Liver (tissue), 9 donors: ENCODE measurements around the gene ING5. TPM values are rescaled to one million over a fixed set of nuclear protein-coding genes. Genes with fewer than 3 reads are reported as not detected.

Experiments used
- DNase-seq: peaks from one replicate; pipeline ENCODE4 v3.0.0-alpha.2; 2017; ENCODE audit warnings: low spot score
- H3K27ac ChIP-seq, 2 donors: one replicate each; pipeline ENCODE4 v1.7.0; 2013; ENCODE audit warnings: inconsistent platforms in 2 of 2, low read length in 2 of 2, control low read depth in 1 of 2, low read depth in 1 of 2, mild to moderate bottlenecking in 1 of 2
- H3K27me3 ChIP-seq, 4 donors: one replicate each; pipeline versions ENCODE4 v1.6.1 to v1.7.0; 2013; ENCODE audit warnings: low read length in 3 of 4, inconsistent platforms in 1 of 4, mild to moderate bottlenecking in 1 of 4, moderate library complexity in 1 of 4; ENCODE audit not compliant: control insufficient read depth in 4 of 4, insufficient read depth in 4 of 4
- H3K36me3 ChIP-seq, 4 donors: one replicate each; pipeline versions ENCODE4 v1.6.1 to v1.7.0; 2013; ENCODE audit warnings: low read length in 3 of 4, mild to moderate bottlenecking in 3 of 4, low read depth in 1 of 4, moderate library complexity in 1 of 4; ENCODE audit not compliant: control insufficient read depth in 4 of 4, insufficient read depth in 3 of 4
- H3K4me1 ChIP-seq, 4 donors: one replicate each; pipeline versions ENCODE4 v1.6.1 to v1.7.0; 2013; ENCODE audit warnings: low read length in 3 of 4, mild to moderate bottlenecking in 3 of 4, moderate library complexity in 1 of 4; ENCODE audit not compliant: control insufficient read depth in 4 of 4, insufficient read depth in 4 of 4
- H3K4me3 ChIP-seq, 3 donors: one replicate each; pipeline versions ENCODE4 v1.6.1 to v1.7.0; 2013; ENCODE audit warnings: low read length in 3 of 3, control low read depth in 1 of 3, low read depth in 1 of 3, mild to moderate bottlenecking in 1 of 3
- H3K9ac ChIP-seq, 2 donors: one replicate each; pipeline ENCODE4 v1.7.0; 2013; ENCODE audit warnings: low read length in 2 of 2, mild to moderate bottlenecking in 2 of 2, moderate library complexity in 2 of 2, control low read depth in 1 of 2, low read depth in 1 of 2
- H3K9me3 ChIP-seq, 4 donors: one replicate each; pipeline versions ENCODE4 v1.6.1 to v1.7.0; 2013; ENCODE audit warnings: low read length in 3 of 4; ENCODE audit not compliant: control insufficient read depth in 4 of 4
- ATF3 ChIP-seq: IDR thresholded peaks from 2 replicates; pipeline ENCODE4 v1.6.1; 2016; ENCODE audit warnings: antibody characterized with exemption
- CTCF ChIP-seq: fragments of 150-350 bp; IDR thresholded peaks from 2 replicates; pipeline ENCODE4 v1.5.1; 2017; ENCODE audit warnings: improper control_type of control experiment, low read depth, low read length; ENCODE audit not compliant: missing input control
- EGR1 ChIP-seq, 2 donors: IDR thresholded peaks; 2 replicates each; pipeline ENCODE4 v1.6.1; 2016 to 2018; ENCODE audit warnings: antibody characterized with exemption in 2 of 2, low read depth in 2 of 2
- HNF4A ChIP-seq, 2 donors: conservative IDR thresholded peaks; 2 replicates each; pipeline ENCODE4 v1.6.1; 2016; ENCODE audit warnings: antibody characterized with exemption in 2 of 2, mild to moderate bottlenecking in 2 of 2
- MAX ChIP-seq: IDR thresholded peaks from 2 replicates; pipeline ENCODE4 v1.6.1; 2016; ENCODE audit warnings: antibody characterized with exemption
- NR2F2 ChIP-seq: IDR thresholded peaks from 2 replicates; pipeline ENCODE4 v1.6.1; 2016; ENCODE audit warnings: antibody characterized with exemption
- RAD21 ChIP-seq, 2 donors: IDR thresholded peaks; 2 replicates each; pipeline ENCODE4 v1.6.1; 2016; ENCODE audit warnings: antibody characterized with exemption in 2 of 2, mild to moderate bottlenecking in 2 of 2
- RXRA ChIP-seq, 2 donors: IDR thresholded peaks; 2 replicates each; pipeline ENCODE4 v1.6.1; 2017 to 2018; ENCODE audit warnings: antibody characterized with exemption in 2 of 2, mild to moderate bottlenecking in 1 of 2
- SP1 ChIP-seq: IDR thresholded peaks from 2 replicates; pipeline ENCODE4 v1.6.1; 2018; ENCODE audit warnings: antibody characterized with exemption, mild to moderate bottlenecking
- ZBTB33 ChIP-seq: IDR thresholded peaks from 2 replicates; pipeline ENCODE4 v1.6.1; 2016; ENCODE audit warnings: antibody characterized with exemption
- WGBS: extraction: QIAGEN DNeasy Blood & Tissue Kit; methylation state at CpG from one replicate; pipeline ENCODE4 v1.1.7; 2013; 5-methylcytosine and 5-hydroxymethylcytosine counted together
- polyA plus RNA-seq, 2 donors: library from polyadenylated mRNA; stranded (reverse) in 1 of 2; unstranded in 1 of 2; fragments of 200-250 nt in 1 of 2; fragments of >200 nt in 1 of 2; fragmentation: Nextera tagmentation in 1 of 2; extraction: Ambion mirVana in 1 of 2; gene quantifications; one replicate each; pipeline versions ENCODE4 v1.2.1 to v1.2.3, GENCODE V29; 2013 to 2015
- total RNA-seq, 2 donors: library from RNA; depleted of rRNA; stranded (reverse); fragments of >200 nt; gene quantifications; one replicate each; pipeline ENCODE4 v1.2.3, GENCODE V29; 2014
- donor health status: healthy.
- donor health status: healthy.
- donor health status: healthy.
- donor health status: healthy.
- donor health status: healthy.

The ING5 gene
- total and polyA plus RNA-seq, 4 donors = 7.2 to 24.2 (median 13.9) TPM

GRCh38 chr2:241762933-241763369 lies 61.1 kb downstream of the ING5 start:
- peaks cover under 1 to 15% (median 5%) of the 10 kb centered on the region in 4 donors for H3K36me3 ChIP-seq
- H3K9me3 ChIP-seq = no peaks in the 10 kb centered on the region
- H3K9ac ChIP-seq = no peak overlapping the region
- TF ChIP-seq SP1 = no peak
- TF ChIP-seq ZBTB33 = no peak
- TF ChIP-seq MAX = no peak
- TF ChIP-seq RAD21 (IDR thresholded peaks at IDR 0.05) = no peak
- TF ChIP-seq HNF4A (conservative IDR thresholded peaks at IDR 0.05) = no peak
- no peak for TF ChIP-seq EGR1 (IDR thresholded peaks at IDR 0.05; ENCODE audit: low read depth in 2 of 2)
- TF ChIP-seq ATF3 = no peak
- TF ChIP-seq RXRA (IDR thresholded peaks at IDR 0.05) = no peak
- DNase-seq = no peak
- 86% methylated on average over 13 of the region's 13 CpGs for WGBS
- no peak overlapping the region for H3K4me3 ChIP-seq
- H3K27me3 ChIP-seq = no peaks in the 10 kb centered on the region
- H3K27ac ChIP-seq = no peak overlapping the region
- H3K4me1 ChIP-seq = peaks cover 0 to 4% (median 2%) of the 10 kb centered on the region in 4 donors

GRCh38 chr2:241763551-241764274 lies 61.9 kb downstream of the ING5 start:
- no peaks in the 10 kb centered on the region for H3K27me3 ChIP-seq
- no peaks in the 10 kb centered on the region for H3K9me3 ChIP-seq
- TF ChIP-seq CTCF (no peak), NR2F2 (no peak)
- 79% methylated on average over 20 of the region's 20 CpGs for WGBS
- DNase-seq = no peak
- H3K9ac ChIP-seq = no peak overlapping the region
- H3K36me3 ChIP-seq = peaks cover 0 to 11% (median 5%) of the 10 kb centered on the region in 4 donors
- H3K27ac ChIP-seq = no peak overlapping the region
- peaks cover 0 to 4% (median 2%) of the 10 kb centered on the region in 4 donors for H3K4me1 ChIP-seq
- no peak overlapping the region for H3K4me3 ChIP-seq
